Stimulated activated CD4-positive, alpha-beta T cell treated with anti-CD3 and anti-CD28 coated beads, Interleukin-12 subunit alpha, Interleukin-12 subunit beta, amount 100 ng/mL, for 4 hours (primary cell): ENCODE results near the gene TMTC4.
"Not testable (repeated sequence)": the region's sequence is repeated elsewhere in the genome, so short reads cannot be mapped to it uniquely, and the experiment has no call there.

Source experiments
- DNase-seq: peaks from one replicate; pipeline ENCODE4 v3.0.0-alpha.2; 2020

Gene TMTC4

DNA sequence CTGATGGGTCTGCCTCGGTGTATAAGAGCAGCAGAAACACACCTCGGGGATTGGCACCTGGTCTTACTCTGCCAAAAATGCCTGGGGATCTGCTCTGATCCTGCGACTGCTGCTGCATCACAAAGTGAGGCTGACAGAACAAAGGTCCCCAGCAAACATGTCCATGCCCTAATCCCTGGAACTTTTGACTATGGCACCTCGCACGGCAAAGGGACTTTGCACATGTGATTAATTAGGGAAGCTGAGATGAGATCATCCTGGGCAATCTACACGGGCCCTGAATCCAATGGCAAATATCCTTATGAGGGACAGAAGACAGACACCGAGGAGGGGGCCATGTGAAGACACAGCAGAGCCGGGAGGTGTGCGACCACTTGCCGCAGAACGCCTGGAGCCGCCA is 94.5 kb downstream of the TMTC4 start:
- DNase-seq, result no peak

DNA sequence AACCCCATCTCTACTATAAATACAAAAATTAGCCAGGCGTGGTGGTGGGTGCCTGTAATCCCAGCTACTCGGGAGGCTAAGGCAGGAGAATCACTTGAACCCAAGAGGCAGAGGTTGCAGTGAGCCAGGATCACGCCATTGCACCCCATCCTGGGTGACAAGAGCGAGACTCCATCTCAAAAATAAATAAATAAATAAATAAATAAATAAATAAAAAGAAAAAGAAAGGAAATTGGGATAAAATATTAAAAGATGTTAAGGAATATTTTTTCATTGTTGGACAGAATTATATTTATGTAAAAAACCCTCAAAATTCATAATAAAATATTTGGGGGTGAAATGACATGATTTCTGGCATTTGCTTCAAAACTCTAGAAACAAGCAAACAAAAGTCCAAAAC is 97.4 kb downstream of the TMTC4 start:
- DNase-seq, result not testable (repeated sequence)

DNA sequence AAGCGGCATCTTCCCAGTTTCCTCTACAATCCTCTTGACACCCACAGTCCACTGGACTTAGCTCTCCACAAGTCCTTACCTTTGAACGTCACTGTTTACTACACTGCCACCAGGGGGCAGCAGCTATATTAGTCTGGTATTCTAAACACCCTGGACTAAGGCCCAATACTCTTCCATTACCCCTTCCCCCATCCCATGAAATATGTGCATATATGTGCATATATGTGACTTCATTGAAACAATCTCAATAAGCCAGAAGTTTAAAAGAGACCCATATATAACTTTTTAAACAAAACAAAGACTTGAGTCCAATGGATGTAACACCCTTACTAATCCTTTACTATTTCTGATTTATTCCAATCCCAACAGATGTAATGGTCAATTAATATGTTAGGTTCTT is 101.5 kb downstream of the TMTC4 start:
- peak; percentile 72 for DNase-seq

DNA sequence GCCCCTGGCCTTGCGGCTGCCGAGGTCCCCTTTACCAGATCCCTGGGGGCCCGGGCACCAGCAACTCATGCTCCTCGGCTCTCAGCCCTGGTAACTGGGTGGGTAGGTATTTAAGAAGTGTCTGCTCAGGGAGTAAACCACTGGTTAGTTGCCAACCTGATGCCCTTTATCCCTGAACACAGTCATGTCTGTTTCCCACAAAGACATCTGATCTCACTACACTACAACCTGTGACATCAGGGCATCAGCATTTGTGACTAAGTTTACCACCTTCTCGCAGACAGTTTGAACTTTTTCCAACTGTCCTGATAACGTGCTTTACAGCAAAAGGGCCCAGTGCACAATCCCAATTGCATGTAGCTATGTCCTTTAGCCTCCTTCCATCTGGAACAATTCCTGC is 108.1 kb downstream of the TMTC4 start:
- DNase-seq, result no peak

DNA sequence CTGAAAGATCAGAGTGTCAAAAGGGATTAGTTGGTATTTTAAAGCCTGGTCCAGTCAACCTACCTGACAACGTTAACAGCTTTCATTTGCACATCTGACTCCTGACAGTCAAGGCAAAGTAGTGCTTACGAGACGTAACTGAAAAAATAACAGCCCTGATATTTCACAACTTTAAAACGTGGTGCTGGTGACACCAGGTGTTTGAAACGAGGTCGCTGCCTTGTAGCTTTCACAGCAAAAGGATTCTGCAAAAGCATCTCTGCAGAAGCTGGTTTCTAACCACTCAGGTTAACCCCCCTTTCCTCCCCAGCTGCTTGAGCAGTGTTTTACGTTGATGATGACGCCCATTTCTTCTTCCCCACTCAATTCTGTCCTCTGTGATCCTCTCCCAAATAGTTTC is 109.3 kb downstream of the TMTC4 start:
- no peak for DNase-seq

DNA sequence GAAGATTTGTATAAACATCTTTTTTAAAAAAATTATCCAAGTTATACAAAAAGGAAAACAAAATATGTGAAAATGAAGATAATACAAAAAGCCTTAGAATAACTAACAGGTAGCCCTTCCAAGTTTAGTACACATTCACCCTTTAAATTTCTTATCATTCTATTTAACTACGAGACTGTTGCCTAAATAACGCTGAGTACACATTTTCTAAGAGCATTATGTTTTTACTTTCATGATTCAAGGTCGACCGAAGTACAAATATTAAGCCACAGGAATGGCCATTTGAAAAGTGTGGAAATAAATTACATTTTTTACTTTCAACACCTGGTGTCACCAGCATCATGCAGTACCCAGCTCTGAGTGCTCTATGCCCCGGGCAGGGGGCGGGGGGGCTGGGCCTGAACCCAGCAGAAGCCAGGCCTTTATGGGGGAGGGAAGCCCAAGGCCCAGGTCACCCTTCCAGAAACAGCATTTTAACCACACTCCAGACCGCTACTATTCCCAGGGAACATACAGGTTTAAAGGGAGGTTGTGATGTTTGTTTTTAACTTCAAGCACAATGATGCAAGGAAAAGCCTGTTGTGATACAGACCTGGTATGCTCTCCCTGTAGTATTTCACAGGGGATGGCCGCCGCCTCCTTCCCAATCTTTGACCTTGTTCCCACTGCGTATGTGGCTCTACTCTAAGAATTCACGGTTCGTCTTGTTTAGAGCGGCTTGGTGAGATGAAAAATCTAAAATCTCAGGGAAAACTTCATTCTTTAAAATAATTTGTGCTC is 110.0 kb downstream of the TMTC4 start:
- DNase-seq, result no peak

DNA sequence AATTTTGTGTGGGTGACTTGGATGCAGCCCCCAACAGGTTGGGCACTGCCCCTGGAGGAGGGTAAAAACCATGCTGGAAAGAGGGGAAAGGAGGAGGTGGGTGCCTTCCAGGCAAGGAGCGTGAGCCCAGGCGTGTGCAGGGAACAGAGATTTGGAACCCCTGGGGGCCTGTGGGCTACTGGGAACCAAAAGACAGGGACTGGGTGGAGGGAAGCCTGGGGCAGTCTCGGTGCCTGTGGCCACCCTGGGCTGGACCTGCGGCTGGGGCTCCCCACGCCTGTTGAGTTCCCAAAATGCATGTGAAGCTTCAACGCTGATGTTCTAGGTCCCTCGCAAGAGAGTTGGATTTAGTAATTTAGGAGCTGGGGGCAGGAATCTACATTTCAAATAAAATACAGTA is 110.8 kb downstream of the TMTC4 start:
- no peak for DNase-seq

DNA sequence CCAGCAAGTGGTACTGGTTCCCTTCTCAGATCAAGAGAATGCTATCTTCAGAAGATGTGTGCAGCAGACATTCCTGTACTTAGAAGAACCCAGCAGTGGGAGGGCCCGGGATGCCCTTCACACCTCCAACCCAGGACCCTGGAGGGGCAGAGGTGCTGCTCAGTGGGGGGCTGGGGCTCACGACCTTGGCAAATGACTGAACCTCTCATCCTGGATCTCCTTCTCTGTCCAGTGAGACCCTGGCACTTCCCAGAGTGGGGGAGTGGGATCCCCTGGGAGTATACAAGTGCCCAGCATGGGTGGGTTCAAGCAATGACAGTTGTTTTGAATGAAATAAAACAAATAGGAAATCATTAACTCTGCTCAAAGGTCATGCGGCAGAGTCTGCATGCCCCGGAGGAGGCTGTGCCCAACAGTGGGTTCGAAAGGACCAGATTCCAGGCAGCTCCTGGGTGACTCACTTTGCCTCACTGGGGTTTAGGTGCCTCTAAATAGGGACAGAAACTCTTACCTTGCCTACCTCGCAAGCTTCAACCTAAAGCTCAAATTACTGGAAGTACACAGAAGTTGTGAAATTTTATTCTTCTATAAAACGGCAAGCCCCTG is 112.9 kb downstream of the TMTC4 start:
- no peak for DNase-seq

DNA sequence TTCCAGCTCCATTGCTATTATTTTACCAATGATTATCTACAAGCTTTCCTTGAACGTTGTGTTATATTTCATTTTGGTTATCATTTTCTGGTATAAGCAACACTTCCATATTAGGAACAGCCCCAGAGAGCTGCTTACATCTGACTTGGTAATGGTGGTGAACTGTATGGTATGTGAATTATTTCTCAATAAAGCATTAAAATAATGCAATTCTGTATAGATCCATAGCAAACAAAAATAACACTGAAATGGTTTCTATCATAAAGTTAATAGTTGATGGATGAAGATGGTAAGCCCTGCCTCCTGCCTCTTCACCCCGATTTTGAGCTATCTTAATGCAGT is 113.5 kb downstream of the TMTC4 start:
- DNase-seq, result no peak

DNA sequence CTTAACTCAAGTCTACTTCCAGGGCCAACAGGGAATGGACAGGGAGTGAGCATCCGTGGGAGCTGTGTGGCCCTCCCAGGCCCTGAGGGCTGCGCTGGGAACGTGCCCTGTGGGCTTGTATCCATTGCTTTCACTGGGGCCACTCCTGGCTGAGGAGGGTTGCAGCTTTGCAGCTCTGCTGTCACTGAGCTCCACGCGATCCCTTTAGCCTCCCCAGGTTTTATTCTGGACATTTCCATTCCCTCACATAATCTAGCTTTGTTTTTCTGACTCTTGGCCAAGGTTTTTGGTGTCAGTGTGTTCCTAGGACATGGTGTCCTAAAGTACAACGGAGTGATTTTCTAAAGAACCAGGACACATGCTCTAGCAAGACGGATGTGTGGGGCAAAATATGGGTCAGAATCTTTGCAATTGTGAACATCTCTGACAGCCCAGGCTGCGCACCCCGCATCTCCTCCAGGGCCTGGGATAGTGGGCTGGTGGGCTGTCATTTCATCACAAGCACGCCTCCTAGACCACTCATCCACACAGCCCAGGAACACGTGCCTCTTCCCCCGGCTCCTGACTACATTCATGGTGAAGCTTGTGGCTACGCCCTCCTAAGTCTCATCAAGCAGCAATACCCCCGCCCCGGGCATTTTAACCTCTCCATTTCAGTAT is 114.0 kb downstream of the TMTC4 start:
- no peak for DNase-seq

DNA sequence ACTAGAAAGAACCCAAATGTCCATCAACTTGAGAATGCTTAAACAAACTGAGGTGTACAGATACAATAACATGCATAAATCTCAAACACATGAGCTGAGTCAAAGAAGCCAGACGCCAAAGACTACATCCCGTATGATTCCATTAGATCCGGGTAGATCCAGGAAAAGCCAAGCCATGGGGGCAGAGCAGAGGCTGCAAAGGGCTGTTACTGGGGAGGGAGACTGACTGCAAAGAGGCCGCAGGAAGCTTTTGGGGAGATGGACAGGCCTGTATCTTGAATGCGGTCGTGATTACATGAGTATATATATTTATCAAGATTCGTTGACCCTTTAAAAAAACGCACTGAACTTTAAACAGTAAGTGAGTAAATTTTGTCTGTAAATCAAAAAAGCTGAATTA is 114.7 kb downstream of the TMTC4 start:
- DNase-seq, result no peak
